ENCODE results near the gene ZCCHC2.

DNA sequence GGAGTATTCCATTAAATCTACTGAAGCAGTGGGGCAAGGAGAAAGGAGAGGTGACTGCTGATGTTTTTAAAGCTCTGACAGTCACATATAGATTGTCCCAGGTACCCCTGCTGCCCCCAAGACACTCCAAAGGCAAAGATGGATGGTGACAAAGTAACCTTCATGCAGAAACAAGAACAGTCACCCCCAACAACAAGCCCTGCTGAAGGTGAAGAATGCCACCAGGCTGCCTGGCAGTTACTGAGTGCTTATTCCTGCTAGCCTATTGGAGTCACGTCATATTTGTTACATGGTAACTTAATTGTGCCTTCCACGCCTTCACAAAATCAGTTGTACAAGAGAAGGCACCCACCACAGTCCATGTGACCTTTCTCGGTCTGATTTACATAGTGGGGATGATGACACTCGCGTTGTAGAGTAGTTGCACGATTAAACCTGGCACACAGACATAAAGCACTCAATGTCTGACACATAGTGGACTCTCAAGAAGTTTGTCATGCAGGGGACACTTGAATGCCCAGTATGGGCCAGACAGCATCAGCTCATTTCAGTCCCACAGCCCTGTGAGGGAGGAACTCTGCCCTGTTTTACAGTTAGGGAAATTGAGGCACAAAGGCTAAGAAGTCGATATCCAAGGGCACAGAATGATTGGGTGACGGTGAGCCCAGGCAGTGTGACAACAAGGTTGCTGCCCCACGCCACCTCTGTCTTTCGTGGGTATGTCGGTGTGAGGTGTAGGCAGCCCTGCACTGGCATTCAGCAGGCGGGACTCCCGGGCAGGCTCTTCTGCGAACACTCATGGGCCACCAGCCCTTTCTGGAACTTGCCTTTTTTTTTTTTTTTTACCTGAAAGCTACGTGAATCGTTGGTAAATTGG lies 62.7 kb downstream of the ZCCHC2 start:
- TF ChIP-seq, protein P1, sequence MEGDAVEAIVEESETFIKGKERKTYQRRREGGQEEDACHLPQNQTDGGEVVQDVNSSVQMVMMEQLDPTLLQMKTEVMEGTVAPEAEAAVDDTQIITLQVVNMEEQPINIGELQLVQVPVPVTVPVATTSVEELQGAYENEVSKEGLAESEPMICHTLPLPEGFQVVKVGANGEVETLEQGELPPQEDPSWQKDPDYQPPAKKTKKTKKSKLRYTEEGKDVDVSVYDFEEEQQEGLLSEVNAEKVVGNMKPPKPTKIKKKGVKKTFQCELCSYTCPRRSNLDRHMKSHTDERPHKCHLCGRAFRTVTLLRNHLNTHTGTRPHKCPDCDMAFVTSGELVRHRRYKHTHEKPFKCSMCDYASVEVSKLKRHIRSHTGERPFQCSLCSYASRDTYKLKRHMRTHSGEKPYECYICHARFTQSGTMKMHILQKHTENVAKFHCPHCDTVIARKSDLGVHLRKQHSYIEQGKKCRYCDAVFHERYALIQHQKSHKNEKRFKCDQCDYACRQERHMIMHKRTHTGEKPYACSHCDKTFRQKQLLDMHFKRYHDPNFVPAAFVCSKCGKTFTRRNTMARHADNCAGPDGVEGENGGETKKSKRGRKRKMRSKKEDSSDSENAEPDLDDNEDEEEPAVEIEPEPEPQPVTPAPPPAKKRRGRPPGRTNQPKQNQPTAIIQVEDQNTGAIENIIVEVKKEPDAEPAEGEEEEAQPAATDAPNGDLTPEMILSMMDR (IDR thresholded peaks at IDR 0.05), result no peak
- no peak for TF ChIP-seq EZH2 (IDR thresholded peaks at IDR 0.05)
- TF ChIP-seq EZH2phosphoT487 (IDR thresholded peaks at IDR 0.05), result no peak
